ENCODE results near the gene OBI1. TPM values are rescaled to one million over a fixed set of nuclear protein-coding genes. Genes with fewer than 3 reads are reported as not detected.

Gene OBI1
- total RNA-seq, 3 donors from 2014 or later (not counting 1 experiment from before 2014, with no cell fraction given): 4.9 to 7.8 (median 5.1) TPM

- Mint-ChIP-seq H3K36me3 (no peaks in the 10 kb centered on the region), H3K9me3 (no peaks in the 10 kb centered on the region), H3K4me3 (no peak overlapping the region), H3K4me1 (peaks cover 25% of the 10 kb centered on the region in 2 donors), H3K27me3 (ENCODE audit: low read depth in 2 of 2) (peaks cover 0 to 6% of the 10 kb centered on the region in 2 donors), H3K27ac (no peak overlapping the region)
- TF ChIP-seq, protein P1, sequence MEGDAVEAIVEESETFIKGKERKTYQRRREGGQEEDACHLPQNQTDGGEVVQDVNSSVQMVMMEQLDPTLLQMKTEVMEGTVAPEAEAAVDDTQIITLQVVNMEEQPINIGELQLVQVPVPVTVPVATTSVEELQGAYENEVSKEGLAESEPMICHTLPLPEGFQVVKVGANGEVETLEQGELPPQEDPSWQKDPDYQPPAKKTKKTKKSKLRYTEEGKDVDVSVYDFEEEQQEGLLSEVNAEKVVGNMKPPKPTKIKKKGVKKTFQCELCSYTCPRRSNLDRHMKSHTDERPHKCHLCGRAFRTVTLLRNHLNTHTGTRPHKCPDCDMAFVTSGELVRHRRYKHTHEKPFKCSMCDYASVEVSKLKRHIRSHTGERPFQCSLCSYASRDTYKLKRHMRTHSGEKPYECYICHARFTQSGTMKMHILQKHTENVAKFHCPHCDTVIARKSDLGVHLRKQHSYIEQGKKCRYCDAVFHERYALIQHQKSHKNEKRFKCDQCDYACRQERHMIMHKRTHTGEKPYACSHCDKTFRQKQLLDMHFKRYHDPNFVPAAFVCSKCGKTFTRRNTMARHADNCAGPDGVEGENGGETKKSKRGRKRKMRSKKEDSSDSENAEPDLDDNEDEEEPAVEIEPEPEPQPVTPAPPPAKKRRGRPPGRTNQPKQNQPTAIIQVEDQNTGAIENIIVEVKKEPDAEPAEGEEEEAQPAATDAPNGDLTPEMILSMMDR (IDR thresholded peaks at IDR 0.05): no peak
- DNase-seq (no peak), ATAC-seq (no peak)
- Histone ChIP-seq H3K9me3 (ENCODE audit: control insufficient read depth, insufficient read depth, low read length) (no peaks in the 10 kb centered on the region), H3K4me1 (ENCODE audit: control insufficient read depth, insufficient read depth, low read length) (peaks cover 6% of the 10 kb centered on the region), H3K4me3 (ENCODE audit: low read length) (no peak overlapping the region), H3K27me3 (ENCODE audit: control insufficient read depth, insufficient read depth, low read length) (no peaks in the 10 kb centered on the region), H3K36me3 (ENCODE audit: control insufficient read depth, insufficient read depth, low read length) (no peaks in the 10 kb centered on the region), H3K27ac (ENCODE audit: low read length) (no peak overlapping the region)
- intact Hi-C loops (cut with micrococcal nuclease): no loop called here
- WGBS (ENCODE audit: insufficient coverage): 100% methylated on average over 1 of the region's 2 CpGs
These were observed 3.5 kb upstream of the OBI1 start for GRCh38 chr13:78662467-78662866.

- TF ChIP-seq, protein P1 (IDR thresholded peaks at IDR 0.05): no peak
- Histone ChIP-seq H3K36me3 (ENCODE audit: control insufficient read depth, insufficient read depth, low read length) (no peaks in the 10 kb centered on the region), H3K4me3 (ENCODE audit: low read length) (no peak overlapping the region), H3K9me3 (ENCODE audit: control insufficient read depth, insufficient read depth, low read length) (no peaks in the 10 kb centered on the region), H3K27me3 (ENCODE audit: control insufficient read depth, insufficient read depth, low read length) (no peaks in the 10 kb centered on the region), H3K4me1 (ENCODE audit: control insufficient read depth, insufficient read depth, low read length) (peaks cover 6% of the 10 kb centered on the region), H3K27ac (ENCODE audit: low read length) (no peak overlapping the region)
- Mint-ChIP-seq H3K4me1 (peaks cover 32 to 33% of the 10 kb centered on the region in 2 donors), H3K36me3 (no peaks in the 10 kb centered on the region), H3K27me3 (ENCODE audit: low read depth in 2 of 2) (peaks cover 0 to 6% of the 10 kb centered on the region in 2 donors), H3K27ac (peak overlapping the region; percentile 90 to 97), H3K9me3 (no peaks in the 10 kb centered on the region), H3K4me3 (peak overlapping the region; percentile 99)
- no peak for DNase-seq
- no peak for ATAC-seq
- 100% methylated on average over 2 of the region's 4 CpGs for WGBS (ENCODE audit: insufficient coverage)
- intact Hi-C loops (cut with micrococcal nuclease): no loop called here
These were observed 1.5 kb upstream of the OBI1 start for GRCh38 chr13:78660495-78660857.

GRCh38 chr13:78659732-78660494 lies 958 bp upstream of the OBI1 start:
- DNase-seq (peak; percentile 17 to 41), ATAC-seq (no peak)
- peaks cover 6% of the 10 kb centered on the region for H3K4me1 ChIP-seq (ENCODE audit: control insufficient read depth, insufficient read depth, low read length)
- peak overlapping the region; percentile 99 for H3K4me3 Mint-ChIP-seq
- intact Hi-C loops (cut with micrococcal nuclease): loop anchor here (10.0 kb wide), 1 partner anchor 745 kb away; the partner anchor contains the start of gene RBM26
- no peaks in the 10 kb centered on the region for H3K27me3 ChIP-seq (ENCODE audit: control insufficient read depth, insufficient read depth, low read length)
- peaks cover 0 to 6% of the 10 kb centered on the region in 2 donors for H3K27me3 Mint-ChIP-seq (ENCODE audit: low read depth in 2 of 2)
- H3K36me3 ChIP-seq (ENCODE audit: control insufficient read depth, insufficient read depth, low read length): no peaks in the 10 kb centered on the region
- H3K4me1 Mint-ChIP-seq: peaks cover 38 to 39% of the 10 kb centered on the region in 2 donors
- no peaks in the 10 kb centered on the region for H3K9me3 ChIP-seq (ENCODE audit: control insufficient read depth, insufficient read depth, low read length)
- TF ChIP-seq, protein P1 (IDR thresholded peaks at IDR 0.05): no peak
- H3K27ac Mint-ChIP-seq: peak overlapping the region; percentile 90 to 97
- H3K27ac ChIP-seq (ENCODE audit: low read length): no peak overlapping the region
- H3K9me3 Mint-ChIP-seq: no peaks in the 10 kb centered on the region
- H3K4me3 ChIP-seq (ENCODE audit: low read length): peak overlapping the region; percentile 92
- 40% methylated on average over 18 of the region's 20 CpGs for WGBS (ENCODE audit: insufficient coverage)
- no peaks in the 10 kb centered on the region for H3K36me3 Mint-ChIP-seq
